Measurements from ENCODE around the gene DCAF12L2.
"Not testable (repeated sequence)": the region's sequence is repeated elsewhere in the genome, so short reads cannot be mapped to it uniquely, and the experiment has no call there.

The DCAF12L2 gene

DNA sequence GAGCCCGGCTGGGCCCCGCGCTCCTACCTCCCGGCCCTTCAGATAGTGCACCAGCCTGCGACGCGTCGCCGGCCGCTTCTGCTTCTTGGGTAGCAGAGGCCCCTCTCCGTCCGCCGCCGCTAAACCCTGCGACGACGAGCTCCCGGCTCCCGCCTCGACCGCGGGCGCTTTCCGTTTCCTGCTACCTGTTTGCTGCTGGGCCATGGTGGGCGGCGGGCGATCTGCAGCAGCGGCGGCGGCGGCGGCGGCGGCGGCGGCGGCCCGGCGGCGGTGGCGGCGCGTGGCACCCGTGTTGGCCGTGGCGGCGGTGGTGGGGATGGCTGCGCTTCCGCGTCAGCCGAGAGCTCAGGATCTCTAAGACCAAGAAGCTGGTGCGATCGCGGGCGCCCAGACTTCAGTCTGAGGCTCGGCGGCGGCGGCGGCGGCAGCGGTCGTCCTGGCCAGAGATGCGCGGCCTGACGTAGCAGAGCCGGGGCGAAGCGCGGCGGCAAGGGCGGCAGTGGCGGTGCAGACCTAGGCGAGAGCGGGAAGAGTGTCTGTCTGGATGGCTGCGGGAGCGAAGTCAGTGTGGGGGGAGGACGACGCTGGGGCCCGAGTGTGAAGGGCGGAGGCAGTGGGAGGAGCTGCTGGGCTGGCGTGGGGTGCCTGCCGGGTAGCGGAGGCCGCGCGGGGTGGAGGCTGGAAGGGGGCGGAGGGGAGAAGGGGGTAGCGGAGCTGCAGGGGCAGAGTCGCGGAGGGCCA lies at the start of gene DCAF12L2:
DCAF12L2 (minus strand) TSS at position 569 of the 741 bp plus-strand sequence; CDS start at position 204, 365 bp downstream.
- peak; percentile 5 for DNase-seq

DNA sequence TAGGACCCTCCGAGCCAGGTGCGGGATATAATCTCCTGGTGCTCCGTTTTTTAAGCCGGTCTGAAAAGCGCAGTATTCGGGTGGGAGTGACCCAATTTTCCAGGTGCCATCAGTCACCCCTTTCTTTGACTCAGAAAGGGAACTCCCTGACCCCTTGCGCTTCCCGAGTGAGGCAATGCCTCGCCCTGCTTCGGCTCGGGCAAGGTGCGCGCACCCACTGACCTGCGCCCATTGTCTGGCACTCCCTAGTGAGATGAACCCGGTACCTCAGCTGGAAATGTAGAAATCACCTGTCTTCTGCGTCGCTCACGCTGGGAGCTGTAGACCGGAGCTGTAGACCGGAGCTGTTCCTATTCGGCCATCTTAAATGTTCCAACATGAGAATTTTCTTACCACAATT lies 24.8 kb upstream of the DCAF12L2 start:
- not testable (repeated sequence) for DNase-seq

DNA sequence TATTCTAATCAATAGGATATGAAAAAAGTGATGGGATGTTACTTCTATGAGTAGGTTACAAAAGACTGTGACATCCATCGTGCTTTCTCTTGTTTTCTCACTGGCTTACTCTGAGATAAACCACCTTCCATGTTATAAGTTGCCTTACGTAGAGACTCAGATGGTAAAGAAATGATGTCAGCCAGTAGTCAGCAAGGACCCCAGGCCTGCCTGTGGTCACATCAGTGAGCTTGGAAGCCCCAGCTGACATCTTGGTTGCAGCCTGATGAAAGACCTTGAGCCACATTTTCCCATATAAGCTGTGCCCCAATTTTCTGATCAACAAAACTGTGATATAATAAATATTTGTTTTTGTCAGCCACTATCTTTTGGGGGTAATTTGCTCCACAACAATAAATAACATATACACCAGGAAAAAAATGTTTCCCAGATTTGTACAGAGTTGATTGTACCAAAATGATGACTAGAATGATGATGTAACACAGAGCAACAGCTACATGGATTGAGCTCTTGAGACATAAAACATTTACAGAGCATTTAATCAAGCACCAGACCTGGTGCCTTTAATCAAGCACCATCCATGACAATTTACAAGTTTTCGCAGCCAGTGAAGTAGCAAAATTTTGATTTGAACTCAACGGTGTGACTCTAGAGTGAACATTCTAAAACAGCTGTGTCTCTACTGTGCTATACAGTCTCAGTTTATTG lies 11.2 kb upstream of the DCAF12L2 start:
- no peak for DNase-seq

DNA sequence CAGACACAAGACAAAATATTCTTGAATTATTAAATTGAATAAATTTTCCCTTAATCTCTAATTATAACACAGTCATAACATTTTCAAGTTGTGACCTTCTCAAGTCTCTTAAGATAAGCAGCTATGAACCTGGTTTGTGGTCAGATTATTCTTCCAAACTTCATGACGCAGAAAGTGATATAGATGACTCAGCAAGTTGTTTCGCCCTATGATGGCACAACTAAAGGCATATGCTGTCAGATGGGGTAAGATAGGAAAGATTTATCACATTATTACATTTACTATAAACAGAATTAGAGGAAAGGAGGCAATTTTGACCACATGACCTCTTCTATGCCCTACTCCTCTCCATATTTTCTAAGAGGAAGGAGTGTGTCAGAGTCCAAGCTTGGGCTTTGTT lies 4.6 kb upstream of the DCAF12L2 start:
- DNase-seq, result no peak

DNA sequence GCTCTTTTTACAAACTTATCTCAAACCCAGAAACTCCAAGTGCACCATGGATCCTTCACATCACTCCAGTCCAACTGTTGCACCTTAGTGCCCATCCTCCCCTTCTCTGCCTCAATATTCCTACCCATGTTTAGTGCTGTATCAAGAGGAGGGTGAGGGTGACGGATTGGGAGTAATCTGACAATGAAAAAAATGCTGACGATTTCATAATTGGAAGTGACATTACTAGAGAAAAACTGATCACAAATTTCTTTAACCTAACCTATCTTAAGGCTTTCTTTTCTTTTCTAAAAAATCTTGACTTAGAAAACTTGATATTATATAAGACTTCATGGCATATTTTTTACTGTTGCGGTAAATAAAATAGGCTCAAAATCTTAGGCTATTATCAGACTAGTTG lies 1.5 kb upstream of the DCAF12L2 start:
- no peak for DNase-seq

DNA sequence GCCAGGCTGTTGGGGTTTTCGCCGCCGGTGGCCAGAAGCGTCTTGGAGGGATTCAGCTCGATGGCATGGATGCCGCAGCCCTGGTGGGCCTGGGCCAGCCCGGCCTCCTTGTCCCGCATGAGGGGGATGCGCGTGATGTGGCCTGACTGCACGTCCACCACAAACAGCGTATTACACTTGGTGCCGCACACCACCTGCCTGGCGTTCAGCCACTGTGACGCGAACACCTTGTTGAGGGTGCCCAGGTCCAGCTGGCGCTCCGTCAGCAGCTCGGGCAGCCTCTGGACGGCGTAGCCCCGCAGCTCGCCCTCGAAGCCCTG lies 728 bp downstream of the DCAF12L2 start:
- no peak for DNase-seq

DNA sequence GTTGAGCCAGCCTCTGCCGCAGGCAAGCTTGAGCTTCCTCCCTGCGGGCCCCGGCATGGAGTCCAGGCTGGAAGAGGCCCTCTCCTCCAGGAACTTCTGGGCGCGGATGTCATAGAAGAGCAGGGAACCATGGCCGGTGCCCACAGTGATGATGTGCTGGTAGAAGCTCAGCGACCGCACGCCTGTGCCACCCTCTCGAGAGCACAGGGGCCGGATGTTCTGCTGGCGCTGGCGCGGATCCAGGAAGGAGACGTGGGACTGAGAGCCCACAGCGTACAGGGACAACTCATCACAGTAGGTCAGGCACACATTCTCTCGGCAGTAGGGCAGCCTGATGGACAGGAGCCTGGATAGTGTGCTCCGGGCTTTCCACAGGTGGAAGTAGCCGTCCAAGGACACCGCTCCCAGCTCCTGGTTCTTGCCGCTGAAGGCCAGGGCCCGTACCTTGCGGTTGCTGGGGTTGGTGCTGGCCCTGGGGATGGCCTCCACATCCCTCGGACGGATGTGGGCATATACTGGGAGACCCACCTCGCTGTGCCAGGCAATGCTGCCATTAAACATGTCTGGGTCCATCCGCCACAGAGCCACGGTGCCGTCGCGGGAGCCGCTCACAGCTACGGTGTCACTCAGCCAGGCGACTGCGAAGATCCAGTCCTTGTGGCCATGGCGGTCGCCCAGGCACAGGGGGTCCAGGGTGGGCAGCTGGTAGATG lies 1.2 kb downstream of the DCAF12L2 start:
- DNase-seq, result no peak

DNA sequence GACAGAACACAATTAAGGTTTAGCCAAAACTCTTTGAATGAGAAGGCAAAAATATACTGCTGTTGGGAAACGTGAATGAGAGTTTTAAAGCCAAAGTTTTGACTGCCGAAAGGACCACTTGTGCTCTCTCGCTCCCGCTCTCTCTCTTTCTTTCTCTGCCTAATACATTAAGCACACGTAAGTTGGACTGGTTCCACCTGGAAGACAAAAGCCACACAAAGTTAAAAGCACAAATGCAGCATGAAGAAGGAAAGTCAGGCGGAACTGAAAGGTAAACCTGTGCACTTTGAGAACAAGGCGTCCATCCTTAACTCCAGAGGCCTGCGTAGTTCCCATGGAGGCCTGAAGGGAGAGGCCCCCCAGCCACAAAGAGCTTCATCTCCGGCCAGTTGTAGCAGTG lies 1.9 kb downstream of the DCAF12L2 start:
- DNase-seq, result no peak

DNA sequence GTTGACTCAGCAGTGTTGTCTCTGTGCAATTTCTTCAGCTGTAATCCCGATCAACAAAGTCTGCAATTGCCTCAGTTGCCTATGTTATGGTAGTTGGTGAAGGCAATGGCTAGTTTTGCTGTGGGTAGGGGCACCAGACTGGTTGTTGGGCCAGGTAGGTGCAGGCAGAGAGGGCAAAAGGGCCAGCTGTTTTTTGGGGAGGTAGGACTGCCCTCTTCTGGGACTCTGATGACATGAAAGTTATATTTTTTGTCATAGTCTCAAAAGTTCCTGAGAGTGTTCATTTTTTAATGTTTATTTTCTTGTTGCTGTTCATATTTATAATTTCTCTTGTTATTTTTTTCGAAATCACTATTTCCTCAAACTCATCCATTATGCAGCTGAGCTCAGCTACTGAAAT lies 25.1 kb downstream of the DCAF12L2 start:
- no peak for DNase-seq

DNA sequence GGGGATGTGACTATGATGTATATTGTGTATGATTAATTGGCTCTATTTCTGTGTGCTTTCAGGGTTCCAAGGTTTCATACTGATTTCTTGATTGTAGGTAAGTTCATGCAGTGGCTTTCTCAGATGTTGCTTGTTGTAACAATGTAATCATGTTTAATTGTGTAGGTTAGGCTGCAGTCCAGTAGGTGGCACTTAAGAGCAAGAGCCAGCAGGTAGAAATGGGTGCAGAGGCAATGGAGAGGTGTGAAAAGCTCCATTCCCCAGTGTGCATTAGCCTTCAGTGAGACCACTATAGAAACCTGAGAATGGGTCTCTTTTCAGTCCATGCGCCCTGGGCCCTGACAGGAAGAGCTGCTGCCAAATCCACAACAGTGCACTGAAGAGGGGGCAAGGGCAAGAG lies 28.2 kb downstream of the DCAF12L2 start:
- peak; percentile 49 for DNase-seq

DNA sequence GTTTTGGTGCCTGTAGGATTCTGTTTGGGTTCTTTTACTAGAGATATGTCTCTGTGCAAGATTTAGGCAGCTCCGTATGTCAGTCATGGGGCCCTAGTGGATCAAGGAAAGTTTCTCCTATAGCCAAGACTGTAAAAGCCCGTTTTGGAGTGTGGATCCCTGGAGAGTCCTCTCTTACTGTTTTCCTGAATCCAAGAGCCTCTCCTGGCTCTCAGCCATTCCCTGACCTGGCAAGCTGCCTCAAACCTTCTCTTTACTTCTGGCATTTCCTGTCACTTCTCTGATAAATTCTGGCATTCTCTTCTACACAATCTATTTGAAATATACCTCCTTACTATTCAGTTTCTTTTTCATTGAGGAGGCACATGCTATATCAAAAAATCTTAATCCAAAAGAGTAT lies 41.4 kb downstream of the DCAF12L2 start:
- no peak for DNase-seq
